IMR-90 (cell line): ENCODE measurements around the gene PID1. TPM values are rescaled to one million over a fixed set of nuclear protein-coding genes. Genes with fewer than 3 reads are reported as not detected.

Experiments used
- ATAC-seq: fragments of 200-7000 bp; cut with Tn5 transposase; 2 replicates; pipeline ENCODE4 v1.9.1; 2020; ENCODE audit warnings: low read depth, mild to moderate bottlenecking, moderate library complexity
- BruUV-seq: library from RNA; stranded (reverse); fragments of 400-500 nt; replicated peaks from 2 replicates; lab custom pipeline; 2021; lab: Mats Ljungman, UMichigan
- CTCF ChIA-PET: fragments of 300-600 bp; formaldehyde crosslinking; extraction: SDS; loops from one replicate; lab custom pipeline; 2021; ENCODE audit warnings: antibody characterized with exemption; lab: Yijun Ruan, JAX
- POLR2A ChIA-PET: fragments of 300-600 bp; sonication (Branson Sonifier 250); formaldehyde crosslinking; loops from one replicate; lab custom pipeline; 2022; ENCODE audit warnings: antibody characterized with exemption; ENCODE audit not compliant: unreplicated experiment; lab: Charles Lee
- DNase-seq: peaks from one replicate; pipeline ENCODE4 v3.0.0; 2013
- H2AFZ ChIP-seq: replicated peaks from 2 replicates; pipeline ENCODE3; 2013; ENCODE audit warnings: low read length, mild to moderate bottlenecking; ENCODE audit not compliant: poor library complexity
- H2AK5ac ChIP-seq: 2 replicates; pipeline ENCODE4 v1.6.1; 2013; ENCODE audit warnings: low read depth, low read length, inconsistent platforms
- H2AK9ac ChIP-seq: replicated peaks from 2 replicates; pipeline ENCODE3; 2013; ENCODE audit warnings: mild to moderate bottlenecking, low read depth, low read length, moderate library complexity; ENCODE audit not compliant: poor library complexity
- H2BK120ac ChIP-seq: 2 replicates; pipeline ENCODE4 v1.6.1; 2013; ENCODE audit warnings: low read depth, low read length, inconsistent platforms
- H2BK15ac ChIP-seq: 3 replicates; pipeline ENCODE4 v1.6.1; 2013; ENCODE audit warnings: low read depth, low read length, inconsistent platforms
- H2BK20ac ChIP-seq: 2 replicates; pipeline ENCODE4 v1.6.1; 2013; ENCODE audit warnings: low read depth, mild to moderate bottlenecking, inconsistent platforms, low read length, moderate library complexity
- H2BK5ac ChIP-seq: 2 replicates; pipeline ENCODE4 v1.6.1; 2013; ENCODE audit warnings: mild to moderate bottlenecking, low read depth, low read length, inconsistent platforms; ENCODE audit not compliant: poor library complexity, severe bottlenecking
- H3K14ac ChIP-seq: replicated peaks from 2 replicates; pipeline ENCODE4 v1.6.1; 2013; ENCODE audit warnings: low read depth, low read length, inconsistent platforms
- H3K18ac ChIP-seq: 2 replicates; pipeline ENCODE4 v1.6.1; 2013; ENCODE audit warnings: low read depth, low read length, control low read depth
- H3K23ac ChIP-seq: 2 replicates; pipeline ENCODE4 v1.6.1; 2013; ENCODE audit warnings: low read depth, low read length, inconsistent platforms
- H3K27ac ChIP-seq: 2 replicates; pipeline ENCODE4 v1.5.1; 2013; ENCODE audit warnings: mild to moderate bottlenecking, control low read depth, low read length; ENCODE audit not compliant: insufficient read depth
- H3K27me3 ChIP-seq: 2 replicates; pipeline ENCODE4 v1.6.1; 2013; ENCODE audit warnings: low read length; ENCODE audit not compliant: control insufficient read depth, insufficient read depth
- H3K36me3 ChIP-seq: 2 replicates; pipeline ENCODE4 v1.6.1; 2013; ENCODE audit warnings: low read length, mixed read lengths; ENCODE audit not compliant: control insufficient read depth, insufficient read depth
- H3K4ac ChIP-seq: 2 replicates; pipeline ENCODE4 v1.6.1; 2013; ENCODE audit warnings: low read depth, low read length, inconsistent platforms
- H3K4me1 ChIP-seq: 2 replicates; pipeline ENCODE4 v1.6.1; 2013; ENCODE audit warnings: low read length, mixed read lengths; ENCODE audit not compliant: control insufficient read depth, insufficient read depth
- H3K4me2 ChIP-seq: 2 replicates; pipeline ENCODE4 v1.6.1; 2013; ENCODE audit warnings: low read depth, mild to moderate bottlenecking, control low read depth, low read length, moderate library complexity
- H3K4me3 ChIP-seq: 2 replicates; pipeline ENCODE4 v1.5.1; 2013; ENCODE audit warnings: low read depth, mild to moderate bottlenecking, control low read depth, low read length, moderate library complexity; ENCODE audit not compliant: insufficient read depth
- H3K56ac ChIP-seq: 2 replicates; pipeline ENCODE4 v1.6.1; 2013; ENCODE audit warnings: low read length, inconsistent platforms; ENCODE audit not compliant: insufficient read depth; ENCODE audit errors: extremely low read depth
- H3K79me1 ChIP-seq, 2 experiments: 2 replicates each; pipeline ENCODE4 v1.6.1; 2013; ENCODE audit warnings: low read length in 2 of 2, inconsistent platforms in 1 of 2, low read depth in 1 of 2
- H3K9ac ChIP-seq: 2 replicates; pipeline ENCODE4 v1.6.1; 2013; ENCODE audit warnings: low read depth, low read length, control low read depth
- H3K9me1 ChIP-seq: 2 replicates; pipeline ENCODE4 v1.6.1; 2013; ENCODE audit warnings: low read length, inconsistent platforms; ENCODE audit not compliant: insufficient read depth
- H3K9me3 ChIP-seq: 2 replicates; pipeline ENCODE4 v1.6.1; 2013; ENCODE audit warnings: low read length; ENCODE audit not compliant: control insufficient read depth, insufficient read depth
- H4K20me1 ChIP-seq: 2 replicates; pipeline ENCODE4 v1.6.1; 2013; ENCODE audit warnings: low read length, inconsistent platforms; ENCODE audit not compliant: insufficient read depth
- H4K5ac ChIP-seq: 2 replicates; pipeline ENCODE4 v1.6.1; 2013; ENCODE audit warnings: mild to moderate bottlenecking, low read depth, low read length, control low read depth
- H4K8ac ChIP-seq, 2 experiments: 2 replicates each; pipeline ENCODE4 v1.6.1; 2013; ENCODE audit warnings: low read depth in 2 of 2, low read length in 2 of 2, control low read depth in 1 of 2, inconsistent platforms in 1 of 2
- H4K91ac ChIP-seq: 2 replicates; pipeline ENCODE4 v1.6.1; 2013; ENCODE audit warnings: low read depth, low read length, inconsistent platforms; ENCODE audit not compliant: insufficient read depth
- BHLHE40 ChIP-seq: fragments of 150-350 bp; IDR thresholded peaks from 2 replicates; pipeline ENCODE4 v1.6.1; 2016; ENCODE audit warnings: mild to moderate bottlenecking, low read depth, low read length
- CEBPB ChIP-seq: IDR thresholded peaks from 2 replicates; pipeline ENCODE4 v1.6.1; 2012; ENCODE audit warnings: low read depth, low read length, improper control_type of control experiment
- CHD1 ChIP-seq: IDR thresholded peaks from 2 replicates; pipeline ENCODE4 v1.6.1; 2012; ENCODE audit warnings: low read depth, low read length, improper control_type of control experiment
- CTCF ChIP-seq: conservative IDR thresholded peaks from 2 replicates; pipeline ENCODE4 v1.5.1; 2012; ENCODE audit warnings: mild to moderate bottlenecking, low read depth, low read length, improper control_type of control experiment
- ELK1 ChIP-seq: fragments of 150-350 bp; IDR thresholded peaks from 2 replicates; pipeline ENCODE4 v1.6.1; 2016; ENCODE audit warnings: low read depth, mild to moderate bottlenecking, low read length, moderate library complexity, borderline replicate concordance
- FOS ChIP-seq: fragments of 150-350 bp; IDR thresholded peaks from 2 replicates; pipeline ENCODE4 v1.6.1; 2016; ENCODE audit warnings: low read depth, low read length
- MAFK ChIP-seq: IDR thresholded peaks from 2 replicates; pipeline ENCODE4 v1.6.1; 2012; ENCODE audit warnings: low read depth, low read length, improper control_type of control experiment
- MAZ ChIP-seq: IDR thresholded peaks from 2 replicates; pipeline ENCODE4 v1.6.1; 2012; ENCODE audit warnings: low read depth, mild to moderate bottlenecking, low read length, improper control_type of control experiment, moderate library complexity, borderline replicate concordance
- MXI1 ChIP-seq: IDR thresholded peaks from 2 replicates; pipeline ENCODE4 v1.6.1; 2012; ENCODE audit warnings: low read depth, mild to moderate bottlenecking, low read length, moderate library complexity, borderline replicate concordance
- NFE2L2 ChIP-seq: fragments of 150-350 bp; IDR thresholded peaks from 2 replicates; pipeline ENCODE4 v1.6.1; 2016; ENCODE audit warnings: low read depth, mild to moderate bottlenecking, low read length
- POLR2A ChIP-seq: IDR thresholded peaks from 2 replicates; pipeline ENCODE4 v1.6.1; 2012; ENCODE audit warnings: mild to moderate bottlenecking, low read depth, low read length
- RAD21 ChIP-seq: IDR thresholded peaks from 2 replicates; pipeline ENCODE4 v1.6.1; 2012; ENCODE audit warnings: low read length, improper control_type of control experiment
- RCOR1 ChIP-seq: IDR thresholded peaks from 2 replicates; pipeline ENCODE4 v1.6.1; 2012; ENCODE audit warnings: mild to moderate bottlenecking, low read length, improper control_type of control experiment; ENCODE audit not compliant: insufficient replicate concordance
- RFX5 ChIP-seq: IDR thresholded peaks from 2 replicates; pipeline ENCODE4 v1.8.0; 2012; ENCODE audit warnings: low read depth, mild to moderate bottlenecking, low read length, moderate library complexity
- SMC3 ChIP-seq: fragments of 150-350 bp; IDR thresholded peaks from 2 replicates; pipeline ENCODE4 v1.6.1; 2016; ENCODE audit warnings: low read depth, mild to moderate bottlenecking, antibody characterized with exemption, low read length, moderate library complexity
- USF2 ChIP-seq: fragments of 150-350 bp; IDR thresholded peaks from 2 replicates; pipeline ENCODE4 v1.6.1; 2017; ENCODE audit warnings: mild to moderate bottlenecking, antibody characterized with exemption, low read length, low read depth
- WGBS, 2 experiments: methylation state at CpG; one replicate each; pipeline versions ENCODE4 v1.1.5 to v1.1.7; 2013; ENCODE audit warnings: missing lambda C conversion rate in 2 of 2; ENCODE audit not compliant: insufficient read length in 1 of 2; ENCODE audit errors: extremely low coverage in 2 of 2; 5-methylcytosine and 5-hydroxymethylcytosine counted together
- dilution Hi-C: fragments of 300-500 bp; cut with HindIII; formaldehyde crosslinking; loops from one replicate; pipeline ENCODE4 v1.14.3; 2018; ENCODE audit warnings: low sequenced_read_pairs; ENCODE audit not compliant: unreplicated experiment
- in situ Hi-C: fragments of 300-500 bp; cut with MboI; formaldehyde crosslinking; loops from 3 replicates; pipeline ENCODE4 v1.14.3; 2019; ENCODE audit warnings: low sequenced_read_pairs, inconsistent platforms, mixed read lengths
- intact Hi-C: fragments of 100-400 bp; cut with micrococcal nuclease; formaldehyde crosslinking; loops from 2 replicates; pipeline ENCODE4 v1.10.0; 2022
- polyA plus RNA-seq, 3 experiments: library from polyadenylated mRNA; depleted of rRNA; stranded (reverse); fragments of >200 nt; gene quantifications; 2 replicates each; pipeline ENCODE4 v1.2.3, GENCODE V29; 2012; ENCODE audit warnings: low replicate concordance in 1 of 3
- total RNA-seq: library from RNA; depleted of rRNA; stranded (reverse); fragments of >200 nt; gene quantifications from 2 replicates; pipeline ENCODE4 v1.2.3, GENCODE V29; 2012

Gene PID1
- total and polyA plus RNA-seq, 2 of the 4 experiments (the other 2 are of a cell fraction) = 0.90 to 1.9 TPM

- peaks cover 6% of the 10 kb centered on the region for H3K9me3 ChIP-seq
- no TSS peak for BruUV-seq
- H3K36me3 ChIP-seq = no peaks in the 10 kb centered on the region
- no peak overlapping the region for H3K4ac ChIP-seq
- no peak for TF ChIP-seq USF2
- peak; percentile 26 for TF ChIP-seq RAD21
- no peak for TF ChIP-seq RFX5
- no peak for TF ChIP-seq ELK1
- TF ChIP-seq FOS = no peak
- no peak for TF ChIP-seq CEBPB
- TF ChIP-seq BHLHE40 = no peak
- TF ChIP-seq CTCF = peak; percentile 17; the same call in 1 of the 2 replicates
- no peak for TF ChIP-seq NFE2L2
- TF ChIP-seq MAFK = no peak
- TF ChIP-seq SMC3 = no peak
- TF ChIP-seq MAZ = no peak
- TF ChIP-seq RCOR1 = no peak
- TF ChIP-seq MXI1 = no peak
- TF ChIP-seq POLR2A = no peak
- TF ChIP-seq CHD1 = no peak
- H3K4me1 ChIP-seq = no peaks in the 10 kb centered on the region
- H3K9ac ChIP-seq = no peak overlapping the region
- no peaks in the 10 kb centered on the region for H3K27me3 ChIP-seq
- H3K18ac ChIP-seq = no peak overlapping the region
- H2BK120ac ChIP-seq = no peak overlapping the region
- dilution Hi-C loops (no loop called here), in situ Hi-C loops (no loop called here), intact Hi-C loops (loop anchor here (1.0 kb wide), 2 partner anchors 140 to 454 kb away; no protein-coding TSS in a partner anchor)
- no peak overlapping the region for H2BK15ac ChIP-seq
- H3K4me2 ChIP-seq = no peak overlapping the region
- no peak overlapping the region for H2BK5ac ChIP-seq
- H2AK9ac ChIP-seq = no peak overlapping the region
- no peak overlapping the region for H3K23ac ChIP-seq
- H4K8ac ChIP-seq = no peak overlapping the region
- ChIA-PET CTCF (no interaction called here), POLR2A (no interaction called here)
- no peak overlapping the region for H2AK5ac ChIP-seq
- H2AFZ ChIP-seq = no peak overlapping the region
- H3K14ac ChIP-seq = no peak overlapping the region
- no peaks in the 10 kb centered on the region for H3K9me1 ChIP-seq
- DNase-seq (peak; percentile 12), ATAC-seq (no peak)
- no peak overlapping the region for H3K27ac ChIP-seq
- no peak overlapping the region for H3K4me3 ChIP-seq
- WGBS, 2 experiments = 60% methylated on average over 1 of the region's 5 CpGs; no CpG with 5 or more reads in 1 of the 2 experiments
- H3K79me1 ChIP-seq = no peaks in the 10 kb centered on the region
- H3K56ac ChIP-seq = no peak overlapping the region
- H4K91ac ChIP-seq = no peak overlapping the region
- H4K5ac ChIP-seq = no peak overlapping the region
- no peaks in the 10 kb centered on the region for H4K20me1 ChIP-seq
- no peak overlapping the region for H2BK20ac ChIP-seq
Measured at GRCh38 chr2:229133155-229133772, 137.8 kb downstream of the PID1 start.
